ENCODE data around the gene CEP350.

Gene CEP350

GRCh38 chr1:180080439-180080838 is 125.8 kb downstream of the CEP350 start:
- H3K4me3 ChIP-seq (ENCODE audit: low read depth, low read length) = no peak overlapping the region
- TF ChIP-seq, protein P1, sequence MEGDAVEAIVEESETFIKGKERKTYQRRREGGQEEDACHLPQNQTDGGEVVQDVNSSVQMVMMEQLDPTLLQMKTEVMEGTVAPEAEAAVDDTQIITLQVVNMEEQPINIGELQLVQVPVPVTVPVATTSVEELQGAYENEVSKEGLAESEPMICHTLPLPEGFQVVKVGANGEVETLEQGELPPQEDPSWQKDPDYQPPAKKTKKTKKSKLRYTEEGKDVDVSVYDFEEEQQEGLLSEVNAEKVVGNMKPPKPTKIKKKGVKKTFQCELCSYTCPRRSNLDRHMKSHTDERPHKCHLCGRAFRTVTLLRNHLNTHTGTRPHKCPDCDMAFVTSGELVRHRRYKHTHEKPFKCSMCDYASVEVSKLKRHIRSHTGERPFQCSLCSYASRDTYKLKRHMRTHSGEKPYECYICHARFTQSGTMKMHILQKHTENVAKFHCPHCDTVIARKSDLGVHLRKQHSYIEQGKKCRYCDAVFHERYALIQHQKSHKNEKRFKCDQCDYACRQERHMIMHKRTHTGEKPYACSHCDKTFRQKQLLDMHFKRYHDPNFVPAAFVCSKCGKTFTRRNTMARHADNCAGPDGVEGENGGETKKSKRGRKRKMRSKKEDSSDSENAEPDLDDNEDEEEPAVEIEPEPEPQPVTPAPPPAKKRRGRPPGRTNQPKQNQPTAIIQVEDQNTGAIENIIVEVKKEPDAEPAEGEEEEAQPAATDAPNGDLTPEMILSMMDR (IDR thresholded peaks at IDR 0.05; ENCODE audit: borderline replicate concordance, insufficient read depth, low read depth, low read length) = no peak

DNA sequence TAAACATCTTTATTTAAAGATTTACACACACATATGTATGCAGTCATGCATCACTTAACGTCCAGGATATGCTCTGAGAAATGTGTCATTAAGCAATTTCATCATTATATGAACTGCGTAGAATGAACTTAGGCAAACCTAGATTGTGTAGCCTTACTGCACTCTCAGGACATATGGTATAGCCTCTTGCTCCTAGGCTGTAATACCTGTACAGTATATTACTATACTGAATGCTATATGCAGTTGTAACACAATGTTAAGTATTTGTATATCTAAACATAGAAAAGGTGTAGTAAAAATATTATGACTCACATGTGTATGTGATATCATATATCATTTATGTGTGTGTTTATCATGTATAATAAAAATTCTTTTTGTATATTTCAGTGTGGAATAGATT is 126.9 kb downstream of the CEP350 start:
- no peak overlapping the region for H3K4me3 ChIP-seq (ENCODE audit: low read depth, low read length)
- TF ChIP-seq, protein P1 (IDR thresholded peaks at IDR 0.05; ENCODE audit: borderline replicate concordance, insufficient read depth, low read depth, low read length) = no peak

- no peak overlapping the region for H3K4me3 ChIP-seq (ENCODE audit: low read depth, low read length)
- TF ChIP-seq, protein P1 (IDR thresholded peaks at IDR 0.05; ENCODE audit: borderline replicate concordance, insufficient read depth, low read depth, low read length) = no peak
These were observed 128.6 kb downstream of the CEP350 start for GRCh38 chr1:180083164-180083563.

DNA sequence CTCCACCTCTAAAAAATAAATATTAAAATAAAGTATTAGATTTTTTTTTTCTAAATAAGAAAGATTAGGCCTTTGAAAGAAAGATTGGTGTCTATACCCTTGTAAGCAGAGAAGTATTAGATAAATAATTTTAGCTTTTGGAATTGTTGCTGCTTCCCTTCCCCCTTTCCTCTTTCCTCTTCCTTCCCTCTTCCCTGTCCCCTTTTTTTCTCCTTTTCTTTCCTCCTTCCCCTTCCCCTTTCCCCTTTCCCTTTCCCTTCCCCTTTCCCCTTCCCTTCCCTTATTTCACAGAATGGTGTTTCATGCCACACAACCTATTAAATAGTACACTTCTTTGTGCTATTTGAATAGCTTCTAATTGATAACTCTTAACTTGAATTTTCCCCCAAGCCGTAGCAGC is 130.3 kb downstream of the CEP350 start:
- H3K4me3 ChIP-seq (ENCODE audit: low read depth, low read length) = no peak overlapping the region
- TF ChIP-seq, protein P1 (IDR thresholded peaks at IDR 0.05; ENCODE audit: borderline replicate concordance, insufficient read depth, low read depth, low read length) = no peak

GRCh38 chr1:180085331-180085730 is 130.7 kb downstream of the CEP350 start:
- TF ChIP-seq, protein P1 (IDR thresholded peaks at IDR 0.05; ENCODE audit: borderline replicate concordance, insufficient read depth, low read depth, low read length) = no peak
- no peak overlapping the region for H3K4me3 ChIP-seq (ENCODE audit: low read depth, low read length)

GRCh38 chr1:180092931-180093650 is 138.5 kb downstream of the CEP350 start:
- TF ChIP-seq, protein P1 (IDR thresholded peaks at IDR 0.05; ENCODE audit: borderline replicate concordance, insufficient read depth, low read depth, low read length) = no peak
- no peak overlapping the region for H3K4me3 ChIP-seq (ENCODE audit: low read depth, low read length)

GRCh38 chr1:180094705-180095295 is 140.2 kb downstream of the CEP350 start:
- TF ChIP-seq, protein P1 (IDR thresholded peaks at IDR 0.05; ENCODE audit: borderline replicate concordance, insufficient read depth, low read depth, low read length) = no peak
- no peak overlapping the region for H3K4me3 ChIP-seq (ENCODE audit: low read depth, low read length)

Data from GM12875 (cell line).